Smooth muscle cell (in vitro differentiated cells): Measurements from ENCODE around the gene BMPER. TPM values are rescaled to one million over a fixed set of nuclear protein-coding genes. Genes with fewer than 3 reads are reported as not detected.

Source experiments
- DNase-seq: peaks from one replicate; lab custom pipeline; 2025; ENCODE audit not compliant: unreplicated experiment; lab: John Stamatoyannopoulos, UW
- H2AFZ ChIP-seq: fragments of 200-600 bp; sonication (generic); 2 replicates; pipeline ENCODE4 v1.6.0; 2016; ENCODE audit warnings: antibody characterized with exemption, low read depth, mild to moderate bottlenecking
- H3F3A ChIP-seq: fragments of 200-600 bp; sonication (generic); 2 replicates; pipeline ENCODE4 v1.6.0; 2017; ENCODE audit warnings: antibody characterized with exemption, low read depth
- H3K27ac ChIP-seq: fragments of 200-600 bp; sonication (generic); 2 replicates; pipeline ENCODE4 v1.5.1; 2016; ENCODE audit warnings: low read depth, mild to moderate bottlenecking
- H3K27me3 ChIP-seq: fragments of 200-600 bp; sonication (generic); 2 replicates; pipeline ENCODE4 v1.6.1; 2016; ENCODE audit warnings: low read depth, mild to moderate bottlenecking
- H3K36me3 ChIP-seq: fragments of 200-600 bp; sonication (generic); 2 replicates; pipeline ENCODE4 v1.5.1; 2016; ENCODE audit warnings: low read depth
- H3K4me1 ChIP-seq: fragments of 200-600 bp; sonication (generic); 2 replicates; pipeline ENCODE4 v1.5.1; 2016; ENCODE audit warnings: low read depth
- H3K4me2 ChIP-seq: fragments of 200-600 bp; sonication (generic); 2 replicates; pipeline ENCODE4 v1.6.0; 2016; ENCODE audit warnings: mild to moderate bottlenecking
- H3K4me3 ChIP-seq: fragments of 200-600 bp; sonication (generic); 2 replicates; pipeline ENCODE4 v1.5.1; 2016; ENCODE audit warnings: mild to moderate bottlenecking
- H3K79me2 ChIP-seq: fragments of 200-600 bp; sonication (generic); 2 replicates; pipeline ENCODE4 v1.6.0; 2016; ENCODE audit warnings: low read depth, mild to moderate bottlenecking
- H3K9ac ChIP-seq: fragments of 200-600 bp; sonication (generic); 2 replicates; pipeline ENCODE4 v1.6.0; 2016; ENCODE audit warnings: low read depth
- H3K9me3 ChIP-seq: fragments of 200-600 bp; sonication (generic); replicated peaks from 2 replicates; pipeline ENCODE4 v1.5.1; 2016; ENCODE audit warnings: low read depth
- H4K20me1 ChIP-seq: fragments of 200-600 bp; sonication (generic); 2 replicates; pipeline ENCODE4 v1.6.0; 2016; ENCODE audit warnings: low read depth
- WGBS: methylation state at CpG from one replicate; pipeline ENCODE4 v1.1.7; 2016; ENCODE audit warnings: low lambda C conversion rate; 5-methylcytosine and 5-hydroxymethylcytosine counted together
- polyA plus RNA-seq: library from polyadenylated mRNA; unstranded; fragments of >200 nt; fragmentation: Nextera tagmentation; extraction: Ambion mirVana; gene quantifications from 2 replicates; pipeline ENCODE4 v1.2.1, GENCODE V29; 2016
- total RNA-seq: library from RNA; depleted of rRNA; stranded (reverse); fragments of >200 nt; gene quantifications from 2 replicates; pipeline ENCODE4 v1.2.3, GENCODE V29; 2014
- TF ChIP-seq, protein P1 (sequence below): fragments of 200-600 bp; sonication (generic); IDR thresholded peaks from 2 replicates; pipeline ENCODE4 v1.5.1; 2017; ENCODE audit warnings: borderline replicate concordance, mild to moderate bottlenecking, antibody characterized with exemption; ENCODE audit not compliant: insufficient read depth, poor library complexity, severe bottlenecking

Gene BMPER
- total and polyA plus RNA-seq, 2 experiments from 2014 or later = 3.0 to 21.9 TPM

DNA sequence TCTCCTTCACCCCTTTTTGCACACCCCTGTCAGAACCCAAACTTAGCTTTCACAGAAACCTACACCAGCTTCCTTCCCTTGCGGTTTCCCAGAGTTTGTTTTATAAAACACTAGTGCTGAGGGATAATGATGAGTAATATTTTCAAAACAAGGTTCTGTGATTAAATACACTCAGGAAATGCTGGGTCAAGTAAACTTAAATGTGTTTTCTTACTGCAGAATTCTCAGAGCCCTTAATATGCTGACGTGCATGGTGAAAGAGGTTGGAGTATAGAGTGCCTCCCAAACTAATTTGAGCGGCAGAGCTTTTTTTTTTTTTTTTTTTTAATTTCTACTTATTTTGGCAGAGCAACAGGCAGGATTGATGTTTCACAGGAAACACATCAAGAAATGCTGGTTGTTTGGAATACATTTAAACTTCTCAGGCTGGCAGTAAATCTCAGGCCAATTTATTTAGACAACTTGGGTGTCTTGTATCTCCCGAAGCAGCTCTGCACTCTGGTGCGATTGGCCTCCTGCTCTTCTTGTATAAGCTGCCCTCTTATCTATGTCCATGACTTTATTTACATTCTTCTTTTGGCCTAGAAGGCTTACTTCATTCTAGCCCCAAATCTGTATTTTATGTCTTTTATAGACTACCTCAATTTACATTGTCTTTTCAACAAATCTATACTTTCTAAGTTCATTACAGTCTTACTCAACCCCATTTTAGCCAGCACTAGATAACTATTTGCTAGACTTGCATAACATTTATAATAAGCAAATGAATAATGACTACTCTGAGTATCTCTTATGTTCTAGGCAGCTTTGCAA, 165.4 kb downstream of the BMPER start:
- H3K27me3 ChIP-seq = no peaks in the 10 kb centered on the region
- peak overlapping the region; percentile 5 for H3K4me2 ChIP-seq

DNA sequence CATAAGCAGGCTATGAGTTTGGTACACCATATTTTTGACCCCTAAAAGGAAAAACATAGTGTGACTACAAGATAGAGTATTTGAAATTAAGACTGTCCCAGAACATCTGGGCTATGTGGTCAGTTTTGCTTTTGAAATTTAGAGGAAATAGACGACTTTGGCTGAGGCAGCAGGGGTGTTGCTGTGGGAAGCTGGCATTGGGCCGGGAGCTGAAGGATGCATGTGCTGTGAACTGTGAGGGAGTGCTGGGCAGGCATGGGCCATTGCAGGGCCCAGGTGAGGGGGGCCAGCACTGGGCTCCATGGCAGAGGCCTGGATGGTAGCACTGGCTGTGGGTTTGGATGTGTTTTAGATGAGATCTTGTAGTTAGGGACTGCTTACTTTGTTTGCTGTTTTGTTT, 168.3 kb downstream of the BMPER start:
- H3K4me2 ChIP-seq = no peak overlapping the region
- H3K4me3 ChIP-seq = no peak overlapping the region
- no peak overlapping the region for H3K27ac ChIP-seq
- H3K27me3 ChIP-seq = no peaks in the 10 kb centered on the region
- H3K4me1 ChIP-seq = no peaks in the 10 kb centered on the region
- H4K20me1 ChIP-seq = no peaks in the 10 kb centered on the region
- WGBS = 88% methylated on average over 2 of the region's 2 CpGs
- H3K36me3 ChIP-seq = no peaks in the 10 kb centered on the region
- H3K79me2 ChIP-seq = no peaks in the 10 kb centered on the region
- no peak for DNase-seq
- H3K9me3 ChIP-seq = no peaks in the 10 kb centered on the region
- no peak overlapping the region for H3K9ac ChIP-seq
- peaks cover 6% of the 10 kb centered on the region for H3F3A ChIP-seq
- H2AFZ ChIP-seq = no peak overlapping the region
- TF ChIP-seq, protein P1, sequence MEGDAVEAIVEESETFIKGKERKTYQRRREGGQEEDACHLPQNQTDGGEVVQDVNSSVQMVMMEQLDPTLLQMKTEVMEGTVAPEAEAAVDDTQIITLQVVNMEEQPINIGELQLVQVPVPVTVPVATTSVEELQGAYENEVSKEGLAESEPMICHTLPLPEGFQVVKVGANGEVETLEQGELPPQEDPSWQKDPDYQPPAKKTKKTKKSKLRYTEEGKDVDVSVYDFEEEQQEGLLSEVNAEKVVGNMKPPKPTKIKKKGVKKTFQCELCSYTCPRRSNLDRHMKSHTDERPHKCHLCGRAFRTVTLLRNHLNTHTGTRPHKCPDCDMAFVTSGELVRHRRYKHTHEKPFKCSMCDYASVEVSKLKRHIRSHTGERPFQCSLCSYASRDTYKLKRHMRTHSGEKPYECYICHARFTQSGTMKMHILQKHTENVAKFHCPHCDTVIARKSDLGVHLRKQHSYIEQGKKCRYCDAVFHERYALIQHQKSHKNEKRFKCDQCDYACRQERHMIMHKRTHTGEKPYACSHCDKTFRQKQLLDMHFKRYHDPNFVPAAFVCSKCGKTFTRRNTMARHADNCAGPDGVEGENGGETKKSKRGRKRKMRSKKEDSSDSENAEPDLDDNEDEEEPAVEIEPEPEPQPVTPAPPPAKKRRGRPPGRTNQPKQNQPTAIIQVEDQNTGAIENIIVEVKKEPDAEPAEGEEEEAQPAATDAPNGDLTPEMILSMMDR = no peak

More for the DNA sequence above, 165.4 kb downstream of the BMPER start:
- Histone ChIP-seq H3K4me1 (no peaks in the 10 kb centered on the region), H3K9me3 (no peaks in the 10 kb centered on the region), H3K9ac (no peak overlapping the region), H3K79me2 (no peaks in the 10 kb centered on the region), H2AFZ (no peak overlapping the region), H3F3A (peaks cover 6% of the 10 kb centered on the region), H3K4me3 (no peak overlapping the region), H3K36me3 (no peaks in the 10 kb centered on the region), H4K20me1 (no peaks in the 10 kb centered on the region), H3K27ac (no peak overlapping the region)
- no peak for DNase-seq
- 49% methylated on average over 5 of the region's 5 CpGs for WGBS
- TF ChIP-seq, protein P1 = no peak

- Histone ChIP-seq H3K36me3 (no peaks in the 10 kb centered on the region), H3K27me3 (no peaks in the 10 kb centered on the region), H3K27ac (no peak overlapping the region)
Observed at GRCh38 chr7:34074421-34074820, 169.1 kb downstream of the BMPER start.

More at GRCh38 chr7:34074421-34074820, 169.1 kb downstream of the BMPER start:
- Histone ChIP-seq H3K9me3 (no peaks in the 10 kb centered on the region), H3K9ac (no peak overlapping the region), H3K4me1 (no peaks in the 10 kb centered on the region), H3F3A (peaks cover 6% of the 10 kb centered on the region), H3K4me3 (no peak overlapping the region), H3K79me2 (no peaks in the 10 kb centered on the region), H3K4me2 (no peak overlapping the region), H2AFZ (no peak overlapping the region), H4K20me1 (no peaks in the 10 kb centered on the region)
- WGBS = 93% methylated on average over 7 of the region's 7 CpGs
- DNase-seq = no peak
- TF ChIP-seq, protein P1 = no peak
